ENCODE data around the gene GPT2.

GPT2 gene

DNA sequence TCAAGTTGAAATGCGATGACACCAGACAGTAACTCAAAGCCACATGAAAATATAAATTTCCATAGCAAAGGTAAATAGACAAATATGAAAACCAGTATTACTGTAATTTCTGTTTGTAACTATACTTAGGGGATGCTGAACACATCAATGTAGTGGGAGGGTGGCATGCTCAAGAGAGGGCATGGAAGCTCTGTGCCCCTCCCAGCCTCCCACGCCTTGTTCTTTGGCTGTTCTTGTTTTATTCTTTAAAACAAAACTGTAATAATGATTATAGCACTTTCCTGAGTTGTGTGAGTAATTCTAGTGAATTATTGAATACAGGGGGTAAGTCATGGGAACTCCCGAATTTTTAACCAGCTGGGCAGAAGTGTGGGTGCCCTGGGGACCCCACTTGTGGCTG, 11.0 kb upstream of the GPT2 start:
- TF ChIP-seq, protein P1, sequence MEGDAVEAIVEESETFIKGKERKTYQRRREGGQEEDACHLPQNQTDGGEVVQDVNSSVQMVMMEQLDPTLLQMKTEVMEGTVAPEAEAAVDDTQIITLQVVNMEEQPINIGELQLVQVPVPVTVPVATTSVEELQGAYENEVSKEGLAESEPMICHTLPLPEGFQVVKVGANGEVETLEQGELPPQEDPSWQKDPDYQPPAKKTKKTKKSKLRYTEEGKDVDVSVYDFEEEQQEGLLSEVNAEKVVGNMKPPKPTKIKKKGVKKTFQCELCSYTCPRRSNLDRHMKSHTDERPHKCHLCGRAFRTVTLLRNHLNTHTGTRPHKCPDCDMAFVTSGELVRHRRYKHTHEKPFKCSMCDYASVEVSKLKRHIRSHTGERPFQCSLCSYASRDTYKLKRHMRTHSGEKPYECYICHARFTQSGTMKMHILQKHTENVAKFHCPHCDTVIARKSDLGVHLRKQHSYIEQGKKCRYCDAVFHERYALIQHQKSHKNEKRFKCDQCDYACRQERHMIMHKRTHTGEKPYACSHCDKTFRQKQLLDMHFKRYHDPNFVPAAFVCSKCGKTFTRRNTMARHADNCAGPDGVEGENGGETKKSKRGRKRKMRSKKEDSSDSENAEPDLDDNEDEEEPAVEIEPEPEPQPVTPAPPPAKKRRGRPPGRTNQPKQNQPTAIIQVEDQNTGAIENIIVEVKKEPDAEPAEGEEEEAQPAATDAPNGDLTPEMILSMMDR (conservative IDR thresholded peaks at IDR 0.05; ENCODE audit: low read depth, low read length): no peak
- Histone ChIP-seq H3K4me3 (IDR thresholded peaks at IDR 0.05; ENCODE audit: insufficient read depth, low read depth, low read length) (no peak overlapping the region), H3K27me3 (ENCODE audit: insufficient read depth, low read depth) (no peaks in the 10 kb centered on the region), H2AFZ (ENCODE audit: low read depth) (no peak overlapping the region), H3K27ac (no peak overlapping the region), H3K4me2 (no peak overlapping the region), H3K36me3 (ENCODE audit: insufficient read depth) (no peaks in the 10 kb centered on the region), H4K20me1 (ENCODE audit: insufficient read depth) (no peaks in the 10 kb centered on the region), H3K79me2 (ENCODE audit: insufficient read depth, low read depth) (no peaks in the 10 kb centered on the region), H3K4me1 (ENCODE audit: low read depth, poor library complexity, severe bottlenecking) (no peaks in the 10 kb centered on the region), H3K9ac (no peak overlapping the region)

DNA sequence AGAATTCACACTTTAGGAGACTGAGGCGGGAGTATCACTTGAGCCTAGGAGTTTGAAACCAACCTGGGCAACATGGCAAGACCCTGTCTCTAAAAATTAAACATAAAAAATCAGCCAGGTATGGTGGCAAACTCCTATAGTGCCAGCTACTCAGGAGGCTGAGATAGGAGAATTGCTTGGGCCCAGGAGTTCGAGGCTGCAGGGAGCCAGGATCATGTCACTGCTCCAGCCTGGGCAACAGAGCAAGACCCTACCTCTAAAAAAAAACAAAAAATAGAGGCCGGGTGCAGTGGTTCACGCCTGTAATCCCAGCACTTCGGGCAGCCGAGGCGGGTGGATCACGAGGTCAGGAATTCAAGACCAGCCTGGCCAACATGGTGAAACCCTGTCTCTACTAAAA, 8.9 kb upstream of the GPT2 start:
- Histone ChIP-seq H3K4me1 (ENCODE audit: low read depth, poor library complexity, severe bottlenecking) (no peaks in the 10 kb centered on the region), H4K20me1 (ENCODE audit: insufficient read depth) (no peaks in the 10 kb centered on the region), H3K4me2 (no peak overlapping the region), H3K4me3 (IDR thresholded peaks at IDR 0.05; ENCODE audit: insufficient read depth, low read depth, low read length) (no peak overlapping the region), H3K27me3 (ENCODE audit: insufficient read depth, low read depth) (no peaks in the 10 kb centered on the region), H3K9ac (no peak overlapping the region), H3K36me3 (ENCODE audit: insufficient read depth) (no peaks in the 10 kb centered on the region), H3K79me2 (ENCODE audit: insufficient read depth, low read depth) (no peaks in the 10 kb centered on the region), H2AFZ (ENCODE audit: low read depth) (no peak overlapping the region), H3K27ac (no peak overlapping the region)
- TF ChIP-seq, protein P1 (conservative IDR thresholded peaks at IDR 0.05; ENCODE audit: low read depth, low read length): no peak

DNA sequence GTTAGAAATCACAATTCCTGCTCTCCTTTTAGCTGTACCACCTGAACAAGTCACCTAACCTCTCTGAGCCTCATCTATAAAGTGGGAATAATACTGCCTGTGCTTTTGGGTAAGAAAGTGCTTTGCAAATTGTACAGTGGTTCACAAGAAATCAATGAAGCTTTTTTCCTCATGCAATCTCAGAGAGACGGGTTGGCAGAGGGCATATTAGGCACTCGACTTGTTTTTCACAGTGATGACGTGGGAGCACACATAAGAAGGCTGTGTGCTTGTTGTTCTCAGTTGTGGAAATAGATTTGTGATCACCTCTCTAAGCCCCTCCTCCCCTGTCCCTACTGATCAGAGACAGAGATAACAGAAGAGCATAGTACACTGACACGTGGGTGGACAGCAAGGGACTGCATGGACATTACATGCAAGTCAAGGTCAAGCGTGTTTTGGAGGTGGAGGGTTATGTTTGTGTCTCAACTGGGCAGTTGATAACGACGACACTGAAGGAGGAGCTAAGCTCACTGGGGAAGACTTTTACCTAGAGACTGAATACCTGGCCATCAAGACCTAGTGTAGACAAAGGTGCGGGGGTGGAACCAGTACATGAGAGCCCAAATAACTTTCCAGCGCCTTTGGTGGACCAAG, 1.7 kb upstream of the GPT2 start:
- Histone ChIP-seq H2AFZ (ENCODE audit: low read depth) (no peak overlapping the region), H3K27ac (no peak overlapping the region), H4K20me1 (ENCODE audit: insufficient read depth) (no peaks in the 10 kb centered on the region), H3K27me3 (ENCODE audit: insufficient read depth, low read depth) (no peaks in the 10 kb centered on the region), H3K4me1 (ENCODE audit: low read depth, poor library complexity, severe bottlenecking) (peaks cover 15% of the 10 kb centered on the region), H3K4me3 (IDR thresholded peaks at IDR 0.05; ENCODE audit: insufficient read depth, low read depth, low read length) (no peak overlapping the region), H3K9ac (no peak overlapping the region), H3K4me2 (no peak overlapping the region), H3K36me3 (ENCODE audit: insufficient read depth) (no peaks in the 10 kb centered on the region), H3K79me2 (ENCODE audit: insufficient read depth, low read depth) (no peaks in the 10 kb centered on the region)
- TF ChIP-seq, protein P1 (conservative IDR thresholded peaks at IDR 0.05; ENCODE audit: low read depth, low read length): no peak

DNA sequence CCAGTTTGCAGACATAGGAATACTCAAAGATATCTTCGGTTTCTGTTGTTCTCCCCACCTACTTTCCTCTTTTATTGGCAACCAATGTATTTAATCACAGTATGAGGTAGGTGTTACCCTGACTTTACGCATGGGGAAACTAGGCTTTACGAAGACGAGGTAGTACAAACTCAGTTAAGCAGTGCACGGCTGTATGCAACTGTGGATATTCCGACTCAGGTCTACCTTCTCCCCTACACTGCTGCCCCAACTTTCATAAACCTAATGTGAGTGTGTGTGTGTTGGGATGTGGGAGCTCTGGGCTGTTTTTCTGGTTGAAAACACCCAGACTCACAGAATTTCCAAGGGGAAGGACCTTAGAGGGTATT, 1.2 kb upstream of the GPT2 start:
- Histone ChIP-seq H2AFZ (ENCODE audit: low read depth) (no peak overlapping the region), H3K27ac (no peak overlapping the region), H3K4me3 (IDR thresholded peaks at IDR 0.05; ENCODE audit: insufficient read depth, low read depth, low read length) (no peak overlapping the region)

More for the DNA sequence above, 1.2 kb upstream of the GPT2 start:
- Histone ChIP-seq H3K27me3 (ENCODE audit: insufficient read depth, low read depth) (no peaks in the 10 kb centered on the region), H3K4me1 (ENCODE audit: low read depth, poor library complexity, severe bottlenecking) (peaks cover 15% of the 10 kb centered on the region), H3K9ac (no peak overlapping the region; the same call in 1 of the 2 replicates), H3K79me2 (ENCODE audit: insufficient read depth, low read depth) (no peaks in the 10 kb centered on the region), H4K20me1 (ENCODE audit: insufficient read depth) (no peaks in the 10 kb centered on the region), H3K36me3 (ENCODE audit: insufficient read depth) (no peaks in the 10 kb centered on the region), H3K4me2 (peak overlapping the region; percentile 37)
- TF ChIP-seq, protein P1 (conservative IDR thresholded peaks at IDR 0.05; ENCODE audit: low read depth, low read length): no peak
